GM12891 (cell line): ENCODE measurements around the gene SULF2.

Experiments used
- POLR2A ChIP-seq: IDR thresholded peaks from 2 replicates; pipeline ENCODE4 v1.6.1; 2011; ENCODE audit warnings: low read depth, low read length, control low read depth
- POLR2AphosphoS5 ChIP-seq: IDR thresholded peaks from 2 replicates; pipeline ENCODE4 v1.6.1; 2011; ENCODE audit warnings: low read depth, low read length, control low read depth
- TAF1 ChIP-seq: IDR thresholded peaks from 2 replicates; pipeline ENCODE4 v1.6.1; 2011; ENCODE audit warnings: low read depth, low read length, control low read depth

DNA sequence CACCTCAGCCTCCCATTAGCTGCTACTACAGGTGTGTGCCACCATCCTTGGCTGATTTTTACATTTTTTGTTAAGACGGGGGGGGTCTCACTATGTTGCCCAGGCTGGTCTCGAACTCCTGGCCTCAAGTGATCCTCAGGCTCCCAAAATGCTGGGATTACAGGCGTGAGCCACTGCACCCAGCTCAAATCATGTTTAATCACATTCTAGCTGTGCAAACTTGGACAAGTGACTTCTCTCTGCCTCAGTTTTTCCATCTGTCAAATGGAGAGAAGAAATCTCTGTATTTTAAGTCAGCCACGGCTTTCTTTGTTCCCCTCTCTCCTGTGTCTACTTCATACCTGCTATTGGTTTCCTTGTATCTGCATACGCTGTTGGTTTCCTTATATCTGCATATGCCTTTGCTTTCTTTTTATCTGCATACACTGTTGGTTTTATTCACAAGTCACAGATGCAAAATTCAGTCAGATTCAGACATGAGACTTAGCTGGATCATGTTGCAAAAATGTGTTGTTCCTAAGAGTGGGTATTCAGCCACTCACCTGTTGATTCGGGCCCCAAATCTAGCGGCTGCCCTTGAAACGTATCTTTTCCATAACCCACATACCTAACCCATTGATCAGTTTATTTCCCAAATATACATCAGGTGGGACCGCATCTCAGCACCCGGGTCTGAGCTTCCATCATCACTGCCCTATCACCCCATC lies 30.2 kb downstream of the SULF2 start:
- TF ChIP-seq TAF1 (no peak), POLR2A (no peak), POLR2AphosphoS5 (no peak)
